ENCODE results near the gene TTBK1. TPM values are rescaled to one million over a fixed set of nuclear protein-coding genes. Genes with fewer than 3 reads are reported as not detected.
"Not testable (repeated sequence)": the region's sequence is repeated elsewhere in the genome, so short reads cannot be mapped to it uniquely, and the experiment has no call there.

Gene TTBK1
- total and polyA plus RNA-seq, 10 of the 15 experiments (the other 5 are each of a cell fraction or from before 2014, with no cell fraction given): 0.05 to 0.27 TPM; not detected in 8

- H3K4me3 ChIP-seq: no peak overlapping the region
- WGBS (ENCODE audit: insufficient coverage, insufficient replicate concordance, low lambda C conversion rate, missing lambda C conversion rate): 80% methylated on average over 19 of the region's 19 CpGs
- RAD21 ChIA-PET (ENCODE audit: unreplicated experiment): no interaction called here
- H4K20me1 ChIP-seq (ENCODE audit: control insufficient read depth, insufficient read depth): no peaks in the 10 kb centered on the region
- H3K36me3 ChIP-seq (ENCODE audit: control insufficient read depth in 2 of 2, insufficient read depth in 2 of 2, low read length in 1 of 2): no peaks in the 10 kb centered on the region
- SMC1A ChIA-PET (ENCODE audit: uncharacterized antibody, unreplicated experiment): interaction anchor here (0.6 kb wide), 1 partner anchor 82 kb away, joined by 3 read pairs; no protein-coding TSS in a partner anchor
- FAIRE-seq (no peak), DNase-seq (ENCODE audit: low read depth, low spot score) (no peak), ATAC-seq (no peak)
- BruUV-seq (replicated peaks): no TSS peak
- in situ Hi-C loops (cut with MboI): no loop called here
- TF ChIP-seq IRF5 (IDR thresholded peaks at IDR 0.05; ENCODE audit: borderline replicate concordance) (no peak), BACH1 (IDR thresholded peaks at IDR 0.05; ENCODE audit: borderline replicate concordance) (no peak), BCL11A (IDR thresholded peaks at IDR 0.05; ENCODE audit: low read depth, low read length) (no peak), ZNF384 (IDR thresholded peaks at IDR 0.05; ENCODE audit: borderline replicate concordance, low read depth, low read length) (no peak), HDAC2 (IDR thresholded peaks at IDR 0.05) (no peak), EZH2 (IDR thresholded peaks at IDR 0.05; ENCODE audit: borderline replicate concordance, control insufficient read depth, low read depth, low read length) (no peak), RAD21 (IDR thresholded peaks at IDR 0.05; ENCODE audit: insufficient read depth, low read depth, low read length) (no peak), SRF (IDR thresholded peaks at IDR 0.05; ENCODE audit: low read depth in 2 of 2, low read length in 2 of 2) (no peak), POLR2A (IDR thresholded peaks at IDR 0.05; ENCODE audit: low read depth, low read length) (no peak), KAT2A (conservative IDR thresholded peaks at IDR 0.05; ENCODE audit: control insufficient read depth, low read depth, low read length) (no peak)
- intact Hi-C loops (cut with micrococcal nuclease; ENCODE audit: unreplicated experiment): no loop called here
- H3K9me3 ChIP-seq (replicated peaks; ENCODE audit: control insufficient read depth, insufficient read depth, low read length): no peaks in the 10 kb centered on the region
- H3K4me1 ChIP-seq (ENCODE audit: control insufficient read depth, insufficient read depth, low read length): no peaks in the 10 kb centered on the region
- H3K79me2 ChIP-seq (ENCODE audit: control insufficient read depth, insufficient read depth, low read length): no peaks in the 10 kb centered on the region
- no peak overlapping the region for H3K4me2 ChIP-seq (ENCODE audit: control insufficient read depth, insufficient read depth)
- POLR2A ChIA-PET: no interaction called here
- H3K27ac ChIP-seq (ENCODE audit: control insufficient read depth, insufficient read depth): no peak overlapping the region
- no peaks in the 10 kb centered on the region for H3K27me3 ChIP-seq (replicated peaks in 1 of 2; ENCODE audit: control insufficient read depth in 2 of 2, insufficient read depth in 2 of 2, low read length in 1 of 2)
- no peak overlapping the region for H2AFZ ChIP-seq (ENCODE audit: control insufficient read depth, low read depth, low read length)
- H3K9ac ChIP-seq (ENCODE audit: control insufficient read depth, insufficient read depth, low read length): no peak overlapping the region
- CTCF ChIA-PET: no interaction called here
Measured at GRCh38 chr6:43302126-43302525, 58.8 kb downstream of the TTBK1 start.

GRCh38 chr6:43303006-43303405 is 59.7 kb downstream of the TTBK1 start:
- WGBS (ENCODE audit: insufficient coverage, insufficient replicate concordance, low lambda C conversion rate, missing lambda C conversion rate): 71% methylated on average over 11 of the region's 11 CpGs
- H3K27ac ChIP-seq (ENCODE audit: control insufficient read depth, insufficient read depth); SMC1A ChIA-PET (ENCODE audit: uncharacterized antibody, unreplicated experiment); H3K9me3 ChIP-seq (replicated peaks; ENCODE audit: control insufficient read depth, insufficient read depth, low read length); H3K4me1 ChIP-seq (ENCODE audit: control insufficient read depth, insufficient read depth, low read length); ATAC-seq; BruUV-seq (replicated peaks); DNase-seq (ENCODE audit: low read depth, low spot score); intact Hi-C loops (cut with micrococcal nuclease; ENCODE audit: unreplicated experiment); FAIRE-seq; H3K79me2 ChIP-seq (ENCODE audit: control insufficient read depth, insufficient read depth, low read length); H3K36me3 ChIP-seq (ENCODE audit: control insufficient read depth in 2 of 2, insufficient read depth in 2 of 2, low read length in 1 of 2); H3K27me3 ChIP-seq (replicated peaks in 1 of 2; ENCODE audit: control insufficient read depth in 2 of 2, insufficient read depth in 2 of 2, low read length in 1 of 2); H4K20me1 ChIP-seq (ENCODE audit: control insufficient read depth, insufficient read depth); H3K4me3 ChIP-seq; in situ Hi-C loops (cut with MboI); RAD21 ChIA-PET (ENCODE audit: unreplicated experiment); POLR2A ChIA-PET; H2AFZ ChIP-seq (ENCODE audit: control insufficient read depth, low read depth, low read length); H3K9ac ChIP-seq (ENCODE audit: control insufficient read depth, insufficient read depth, low read length); H3K4me2 ChIP-seq (ENCODE audit: control insufficient read depth, insufficient read depth): not testable (repeated sequence)
- CTCF ChIA-PET: interaction anchor here (0.6 to 1.2 kb wide), 2 partner anchors 37 to 48 kb away, joined by 3 read pairs; no protein-coding TSS in a partner anchor

Data from GM12878 (cell line).